Measurements from ENCODE around the gene NTM.

- TF ChIP-seq CTCF (IDR thresholded peaks at IDR 0.05; ENCODE audit: low read depth, low read length, poor library complexity, severe bottlenecking) (no peak), EZH2phosphoT487 (IDR thresholded peaks at IDR 0.05; ENCODE audit: borderline replicate concordance, low read length) (no peak)
Measured at GRCh38 chr11:131985846-131986301, 615.5 kb downstream of the NTM start.
